Hematopoietic multipotent progenitor cell treated with erythropoietin and hydrocortisone succinate and interleukin-3 and kit ligand, for 4 days (in vitro differentiated cells): ENCODE measurements around the gene CA6.
A peak's percentile ranks its signal among the peaks of the same experiment; 100 is the strongest.
"Not testable (repeated sequence)": the region's sequence is repeated elsewhere in the genome, so short reads cannot be mapped to it uniquely, and the experiment has no call there.

Experiments
- DNase-seq: peaks from one replicate; pipeline ENCODE4 v3.0.0-alpha.2; 2015

The CA6 gene

GRCh38 chr1:8945568-8945967, at the start of gene CA6:
Gene CA6, plus strand, starts transcription at chr1:8945868. Its CDS starts 19 bp downstream, at chr1:8945887.
- DNase-seq: no peak

GRCh38 chr1:8896775-8897174, 48.9 kb upstream of the CA6 start:
- DNase-seq: not testable (repeated sequence)

GRCh38 chr1:8897505-8897904, 48.2 kb upstream of the CA6 start:
- not testable (repeated sequence) for DNase-seq

- not testable (repeated sequence) for DNase-seq
These were observed 47.2 kb upstream of the CA6 start for GRCh38 chr1:8898418-8898817.

- no peak for DNase-seq
These were observed 46.6 kb upstream of the CA6 start for GRCh38 chr1:8899046-8899445.

GRCh38 chr1:8900684-8901083, 45.0 kb upstream of the CA6 start:
- DNase-seq: not testable (repeated sequence)

GRCh38 chr1:8902765-8903164, 42.9 kb upstream of the CA6 start:
- no peak for DNase-seq

- peak; percentile 20 for DNase-seq
These were observed 42.3 kb upstream of the CA6 start for GRCh38 chr1:8903410-8903809.

GRCh38 chr1:8903908-8904650, 41.6 kb upstream of the CA6 start:
- DNase-seq: no peak

- no peak for DNase-seq
These were observed 40.0 kb upstream of the CA6 start for GRCh38 chr1:8905582-8906191.

- no peak for DNase-seq
These were observed 37.1 kb upstream of the CA6 start for GRCh38 chr1:8908388-8909151.

GRCh38 chr1:8910331-8910730, 35.3 kb upstream of the CA6 start:
- DNase-seq: peak; percentile 16

GRCh38 chr1:8910914-8911313, 34.8 kb upstream of the CA6 start:
- no peak for DNase-seq

- DNase-seq: no peak
These were observed 34.0 kb upstream of the CA6 start for GRCh38 chr1:8911416-8912309.

GRCh38 chr1:8913457-8913856, 32.2 kb upstream of the CA6 start:
- DNase-seq: no peak

- no peak for DNase-seq
These were observed 31.2 kb upstream of the CA6 start for GRCh38 chr1:8914466-8914865.

GRCh38 chr1:8915446-8915845, 30.2 kb upstream of the CA6 start:
- DNase-seq: no peak

- not testable (repeated sequence) for DNase-seq
These were observed 28.1 kb upstream of the CA6 start for GRCh38 chr1:8917536-8917935.

GRCh38 chr1:8922962-8923361, 22.7 kb upstream of the CA6 start:
- DNase-seq: no peak

GRCh38 chr1:8925406-8925805, 20.3 kb upstream of the CA6 start:
- peak; percentile 55 for DNase-seq

GRCh38 chr1:8925960-8926359, 19.7 kb upstream of the CA6 start:
- no peak for DNase-seq
